DOHH2 (cell line): Measurements from ENCODE around the gene POLE3.
"Not testable (repeated sequence)": the region's sequence is repeated elsewhere in the genome, so short reads cannot be mapped to it uniquely, and the experiment has no call there.

Source experiments
- H3F3A ChIP-seq: fragments of 200-600 bp; sonication (generic), shearing (Covaris generic); 2 replicates; pipeline ENCODE4 v1.6.0; 2016; ENCODE audit warnings: antibody characterized with exemption, mild to moderate bottlenecking; ENCODE audit not compliant: control insufficient read depth, insufficient read depth
- H3K27ac ChIP-seq: fragments of 200-600 bp; sonication (generic); 2 replicates; pipeline ENCODE4 v1.5.1; 2014; ENCODE audit warnings: low read depth, mild to moderate bottlenecking, low read length, moderate library complexity
- H3K27me3 ChIP-seq: fragments of 200-600 bp; sonication (generic); 2 replicates; pipeline ENCODE4 v1.6.1; 2014; ENCODE audit warnings: mild to moderate bottlenecking, low read length, mixed read lengths; ENCODE audit not compliant: control insufficient read depth
- H3K36me3 ChIP-seq: fragments of 200-600 bp; sonication (generic); 2 replicates; pipeline ENCODE4 v1.6.1; 2014; ENCODE audit warnings: mild to moderate bottlenecking, low read length, moderate library complexity, mixed read lengths; ENCODE audit not compliant: control insufficient read depth
- H3K4me1 ChIP-seq: fragments of 200-600 bp; sonication (generic); 2 replicates; pipeline ENCODE4 v1.6.1; 2014; ENCODE audit warnings: mild to moderate bottlenecking, low read length, mixed read lengths; ENCODE audit not compliant: control insufficient read depth
- H3K4me2 ChIP-seq: fragments of 200-600 bp; sonication (generic); 2 replicates; pipeline ENCODE4 v1.6.0; 2014; ENCODE audit warnings: mild to moderate bottlenecking, low read length, moderate library complexity
- H3K4me3 ChIP-seq: fragments of 200-600 bp; sonication (generic); 2 replicates; pipeline ENCODE4 v1.5.1; 2014; ENCODE audit warnings: mild to moderate bottlenecking, low read length, mixed read lengths
- H3K79me2 ChIP-seq: fragments of 200-600 bp; sonication (generic); 2 replicates; pipeline ENCODE4 v1.6.1; 2014; ENCODE audit warnings: mild to moderate bottlenecking, low read length, mixed read lengths; ENCODE audit not compliant: control insufficient read depth
- H3K9me2 ChIP-seq: fragments of 200-600 bp; sonication (generic); replicated peaks from 2 replicates; pipeline ENCODE4 v1.6.1; 2014; ENCODE audit warnings: mild to moderate bottlenecking, low read length, mixed read lengths; ENCODE audit not compliant: control insufficient read depth
- H3K9me3 ChIP-seq: fragments of 200-600 bp; sonication (generic); 2 replicates; pipeline ENCODE4 v1.6.1; 2014; ENCODE audit warnings: antibody characterized with exemption, low read length, mixed read lengths; ENCODE audit not compliant: control insufficient read depth, insufficient read depth
- H4K20me1 ChIP-seq: fragments of 200-600 bp; sonication (generic); 2 replicates; pipeline ENCODE4 v1.6.0; 2014; ENCODE audit warnings: low read depth, mild to moderate bottlenecking, antibody characterized with exemption, low read length, moderate library complexity; ENCODE audit not compliant: control insufficient read depth, insufficient read depth
- EZH2phosphoT487 ChIP-seq: fragments of 200-600 bp; sonication (generic); IDR thresholded peaks from 2 replicates; pipeline ENCODE4 v1.6.1; 2017; ENCODE audit warnings: borderline replicate concordance, mild to moderate bottlenecking, antibody characterized with exemption, low read length, moderate library complexity, mixed read lengths
- TF ChIP-seq, protein P1 (sequence below): fragments of 200-600 bp; sonication (generic); IDR thresholded peaks from one replicate; pipeline ENCODE4 v1.5.1; 2014; ENCODE audit warnings: antibody characterized with exemption, mild to moderate bottlenecking, low read depth, low read length; ENCODE audit not compliant: poor library complexity, severe bottlenecking

Gene POLE3

DNA sequence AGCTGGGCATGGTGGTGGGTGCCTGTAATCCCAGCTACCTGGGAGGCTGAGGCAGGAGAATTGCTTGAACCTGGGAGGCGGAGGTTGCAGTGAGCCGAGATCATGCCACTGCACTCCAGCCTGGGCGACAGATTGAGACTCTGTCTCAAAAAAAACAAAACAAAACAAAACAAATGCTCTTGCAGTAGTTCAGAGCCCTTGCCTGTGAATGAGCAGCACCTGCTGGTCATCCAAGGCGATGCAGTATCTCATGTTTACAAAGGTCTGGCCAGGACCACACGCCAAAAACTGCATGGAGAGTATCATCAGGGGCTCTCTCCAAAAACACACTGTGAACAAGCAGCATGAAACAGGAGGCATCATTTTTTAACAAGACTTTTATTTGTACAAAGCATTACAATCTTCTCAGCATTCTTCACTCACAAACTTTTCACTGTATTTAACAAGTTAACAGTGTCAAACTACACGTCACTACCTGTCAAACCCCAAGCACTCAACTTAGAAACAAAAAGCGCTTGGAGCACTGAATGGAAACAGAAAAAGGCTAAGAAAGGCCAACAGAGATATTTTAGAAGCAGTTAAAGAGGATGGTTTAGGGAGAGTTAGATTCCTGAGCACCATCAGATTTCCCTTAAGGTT is 3.5 kb downstream of the POLE3 start:
- Histone ChIP-seq H3K79me2 (peaks cover 36% of the 10 kb centered on the region), H3K36me3 (peaks cover 35% of the 10 kb centered on the region), H3K4me2 (peak overlapping the region; percentile 90; the same call in 1 of the 2 replicates), H3K4me1 (peaks cover 28% of the 10 kb centered on the region), H3F3A (peaks cover 25% of the 10 kb centered on the region)
- H3K9me3 ChIP-seq, H3K27ac ChIP-seq, H4K20me1 ChIP-seq, H3K27me3 ChIP-seq, H3K9me2 ChIP-seq, H3K4me3 ChIP-seq: not testable (repeated sequence)
- TF ChIP-seq, protein P1, sequence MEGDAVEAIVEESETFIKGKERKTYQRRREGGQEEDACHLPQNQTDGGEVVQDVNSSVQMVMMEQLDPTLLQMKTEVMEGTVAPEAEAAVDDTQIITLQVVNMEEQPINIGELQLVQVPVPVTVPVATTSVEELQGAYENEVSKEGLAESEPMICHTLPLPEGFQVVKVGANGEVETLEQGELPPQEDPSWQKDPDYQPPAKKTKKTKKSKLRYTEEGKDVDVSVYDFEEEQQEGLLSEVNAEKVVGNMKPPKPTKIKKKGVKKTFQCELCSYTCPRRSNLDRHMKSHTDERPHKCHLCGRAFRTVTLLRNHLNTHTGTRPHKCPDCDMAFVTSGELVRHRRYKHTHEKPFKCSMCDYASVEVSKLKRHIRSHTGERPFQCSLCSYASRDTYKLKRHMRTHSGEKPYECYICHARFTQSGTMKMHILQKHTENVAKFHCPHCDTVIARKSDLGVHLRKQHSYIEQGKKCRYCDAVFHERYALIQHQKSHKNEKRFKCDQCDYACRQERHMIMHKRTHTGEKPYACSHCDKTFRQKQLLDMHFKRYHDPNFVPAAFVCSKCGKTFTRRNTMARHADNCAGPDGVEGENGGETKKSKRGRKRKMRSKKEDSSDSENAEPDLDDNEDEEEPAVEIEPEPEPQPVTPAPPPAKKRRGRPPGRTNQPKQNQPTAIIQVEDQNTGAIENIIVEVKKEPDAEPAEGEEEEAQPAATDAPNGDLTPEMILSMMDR: peak; percentile 62

DNA sequence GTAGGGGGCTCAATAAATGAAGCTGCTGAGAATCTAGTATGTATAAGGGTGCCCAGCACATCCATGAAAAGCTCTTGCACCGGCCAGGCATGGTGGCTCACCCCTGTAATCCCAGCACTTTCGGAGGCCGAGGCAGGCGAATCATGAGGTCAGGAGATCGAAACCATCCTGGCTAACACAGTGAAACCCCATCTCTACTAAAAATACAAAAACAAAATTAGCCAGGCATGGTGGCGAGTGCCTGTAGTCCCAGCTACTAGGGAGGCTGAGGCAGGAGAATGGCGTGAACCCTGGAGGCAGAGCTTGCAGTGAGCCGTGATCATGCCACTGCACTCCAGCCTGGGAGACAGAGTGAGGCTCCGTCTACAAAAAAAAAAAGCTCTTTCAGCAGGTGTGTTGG is 4.1 kb downstream of the POLE3 start:
- H3K27ac ChIP-seq, H3K4me2 ChIP-seq: not testable (repeated sequence)

DNA sequence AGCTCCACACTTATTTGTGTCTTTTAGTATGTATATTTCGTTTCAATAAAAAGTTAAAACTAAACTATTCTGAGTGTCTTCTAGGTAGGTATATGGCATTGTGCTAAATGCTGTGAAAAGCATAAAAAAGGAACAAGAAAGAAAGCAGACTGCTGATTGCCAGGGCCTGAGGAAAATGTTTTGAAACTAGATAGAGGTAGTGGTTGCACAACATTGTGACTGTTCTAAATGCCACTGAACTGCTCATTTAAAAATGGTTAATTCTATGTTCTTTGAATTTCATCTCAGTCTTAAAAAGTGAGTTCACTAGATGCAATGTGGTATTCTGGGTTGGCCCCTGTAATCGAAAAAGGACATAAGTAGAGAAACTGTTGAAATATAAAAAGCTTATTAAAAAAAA is 6.8 kb downstream of the POLE3 start:
- peaks cover 18% of the 10 kb centered on the region for H3K79me2 ChIP-seq
- no peak overlapping the region for H3K27ac ChIP-seq
- peaks cover 28% of the 10 kb centered on the region for H3K4me1 ChIP-seq
- H3K9me3 ChIP-seq: no peaks in the 10 kb centered on the region
- no peaks in the 10 kb centered on the region for H3K9me2 ChIP-seq
- no peak overlapping the region for H3K4me2 ChIP-seq
- no peak overlapping the region for H3K4me3 ChIP-seq
- no peak for TF ChIP-seq EZH2phosphoT487
- TF ChIP-seq, protein P1: no peak
- H3K27me3 ChIP-seq: no peaks in the 10 kb centered on the region
- peaks cover 21% of the 10 kb centered on the region for H3F3A ChIP-seq
- peaks cover 17% of the 10 kb centered on the region for H3K36me3 ChIP-seq
- no peaks in the 10 kb centered on the region for H4K20me1 ChIP-seq

More for the DNA sequence above, 4.1 kb downstream of the POLE3 start:
- not testable (repeated sequence) for H3K9me2 ChIP-seq, H3K4me3 ChIP-seq, H3K27me3 ChIP-seq, H4K20me1 ChIP-seq, H3K9me3 ChIP-seq
- H3F3A ChIP-seq: peaks cover 23% of the 10 kb centered on the region
- peaks cover 36% of the 10 kb centered on the region for H3K79me2 ChIP-seq
- peaks cover 35% of the 10 kb centered on the region for H3K36me3 ChIP-seq
- peaks cover 29% of the 10 kb centered on the region for H3K4me1 ChIP-seq

GRCh38 chr9:113401027-113401792 is 9.3 kb downstream of the POLE3 start, which contains the start of gene ALAD:
Gene ALAD, minus strand, starts transcription at chr9:113401284. Its CDS starts 7,725 bp downstream, at chr9:113393559.
- H3K4me2 ChIP-seq: peak within 1 kb of the TSS; percentile 68
- H3K36me3 ChIP-seq: no peaks in the 10 kb centered on the region
- peaks cover 12% of the 10 kb centered on the region for H3K4me1 ChIP-seq
- H3F3A ChIP-seq: peaks cover 5% of the 10 kb centered on the region; the same call in 1 of the 2 replicates
- no peaks in the 10 kb centered on the region for H3K27me3 ChIP-seq
- no peaks in the 10 kb centered on the region for H4K20me1 ChIP-seq
- peaks cover 3% of the 10 kb centered on the region; the same call in 1 of the 2 replicates for H3K79me2 ChIP-seq
- H3K4me3 ChIP-seq: peak within 1 kb of the TSS; percentile 89
- H3K9me2 ChIP-seq: no peaks in the 10 kb centered on the region
- H3K27ac ChIP-seq: no peak within 1 kb of the TSS
- TF ChIP-seq, protein P1: peak; percentile 85
- no peak for TF ChIP-seq EZH2phosphoT487
- H3K9me3 ChIP-seq: no peaks in the 10 kb centered on the region
